ENCODE results near the gene KCNG2. TPM values are rescaled to one million over a fixed set of nuclear protein-coding genes. Genes with fewer than 3 reads are reported as not detected.

KCNG2 gene
- total RNA-seq, 1 experiment from 2014 or later: 8.6 TPM

DNA sequence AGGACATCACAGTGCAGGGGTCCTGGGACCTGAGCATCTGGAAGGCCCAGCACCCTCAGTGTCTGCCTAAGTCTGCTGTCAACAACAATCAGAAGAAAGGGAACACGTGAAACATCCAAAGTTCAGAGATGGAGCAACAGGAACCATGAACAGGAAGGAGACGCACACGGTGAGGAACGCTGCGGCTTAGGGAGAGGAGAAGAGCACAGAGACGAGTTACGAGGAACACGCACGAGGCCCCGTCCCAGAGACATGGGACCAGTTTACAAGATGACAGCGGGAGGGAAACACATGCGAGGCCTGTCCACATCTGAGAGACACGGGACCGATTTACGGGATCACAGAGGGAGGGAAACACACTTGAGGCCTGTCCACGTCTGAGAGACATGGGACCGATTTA, 2.9 kb upstream of the KCNG2 start:
- no peak for DNase-seq (ENCODE audit: low spot score)
- in situ Hi-C loops (cut with HindIII; ENCODE audit: low sequenced_read_pairs): no loop called here

DNA sequence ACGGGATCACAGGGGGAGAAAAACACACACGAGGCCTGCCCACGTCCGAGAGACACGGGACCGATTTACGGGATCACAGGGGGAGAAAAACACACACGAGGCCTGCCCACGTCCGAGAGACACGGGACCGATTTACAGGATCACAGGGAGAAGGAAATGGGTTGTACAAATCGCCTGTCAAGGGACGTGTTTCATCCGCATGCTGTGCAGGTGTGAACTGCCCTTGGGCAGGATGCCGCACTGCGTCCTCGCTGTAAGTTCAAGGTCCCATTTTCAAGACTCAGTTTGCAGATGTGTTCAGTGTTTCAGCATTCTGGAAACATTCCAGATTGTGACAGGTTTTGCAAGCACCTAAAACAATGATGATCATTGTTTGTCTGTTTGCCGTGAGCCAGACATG, 2.3 kb upstream of the KCNG2 start:
- no peak for DNase-seq (ENCODE audit: low spot score)
- in situ Hi-C loops (cut with HindIII; ENCODE audit: low sequenced_read_pairs): no loop called here

DNA sequence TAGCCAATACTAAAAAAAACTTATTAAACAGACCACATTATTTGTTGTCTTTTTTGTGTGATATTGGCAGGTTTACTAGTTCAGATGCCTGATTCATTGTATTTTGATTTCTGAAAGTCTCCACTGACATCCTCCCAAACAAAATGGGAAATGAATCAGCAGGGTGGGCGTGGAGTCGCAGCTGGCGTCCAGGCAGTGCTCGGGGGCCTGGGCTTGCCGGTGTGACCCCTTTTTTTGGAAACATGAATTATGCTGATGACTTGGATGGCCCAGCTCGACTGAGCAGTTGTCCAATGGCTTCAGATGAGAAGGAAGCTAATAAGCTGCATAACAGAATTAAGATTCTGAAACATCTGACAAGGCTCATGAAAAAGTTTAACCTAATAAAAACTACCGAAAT, 1.7 kb upstream of the KCNG2 start:
- DNase-seq (ENCODE audit: low spot score): no peak
- in situ Hi-C loops (cut with HindIII; ENCODE audit: low sequenced_read_pairs): no loop called here

DNA sequence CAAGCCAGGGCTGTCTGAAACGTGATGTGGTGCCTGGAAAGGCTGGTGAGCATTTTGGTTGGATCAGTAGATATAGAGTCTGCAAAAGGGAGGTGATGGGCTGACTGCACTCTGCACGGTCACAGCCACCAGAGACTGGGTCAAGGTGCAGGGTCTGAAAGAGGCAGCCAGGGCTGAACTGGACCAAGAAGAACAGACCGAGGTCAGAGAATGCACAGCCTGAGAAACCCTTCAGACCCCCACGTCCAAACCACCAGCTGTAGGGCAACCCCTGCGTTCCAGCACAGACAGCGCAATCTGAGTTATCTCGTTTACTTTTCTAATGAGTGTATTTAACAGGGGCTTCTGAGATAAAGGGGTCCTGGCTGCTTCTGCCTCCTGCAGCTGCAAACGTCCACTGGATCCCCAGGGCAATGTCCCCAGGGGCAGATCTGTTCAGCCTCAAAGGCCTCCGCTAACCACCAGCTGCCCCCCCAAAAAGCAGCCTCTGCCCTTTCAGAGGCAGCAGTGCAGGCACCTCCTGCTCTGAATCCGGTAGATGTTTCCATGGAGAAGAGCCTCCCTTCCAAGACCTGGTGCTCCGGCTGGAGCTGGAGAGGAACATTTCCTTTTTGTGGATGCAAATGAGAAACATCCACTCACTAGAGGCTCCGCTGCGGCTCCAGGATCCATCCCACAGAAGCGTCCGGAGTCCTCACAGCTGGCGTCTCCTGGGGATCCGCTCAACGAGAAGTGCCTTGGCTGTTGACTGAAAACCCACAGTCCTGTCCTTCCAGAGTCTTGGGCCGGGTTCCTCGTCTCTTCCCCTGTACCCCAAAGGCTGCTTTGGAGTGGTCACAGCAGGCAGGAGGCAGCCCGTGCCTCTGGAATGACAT, 970 bp upstream of the KCNG2 start:
- DNase-seq (ENCODE audit: low spot score): no peak
- in situ Hi-C loops (cut with HindIII; ENCODE audit: low sequenced_read_pairs): no loop called here

DNA sequence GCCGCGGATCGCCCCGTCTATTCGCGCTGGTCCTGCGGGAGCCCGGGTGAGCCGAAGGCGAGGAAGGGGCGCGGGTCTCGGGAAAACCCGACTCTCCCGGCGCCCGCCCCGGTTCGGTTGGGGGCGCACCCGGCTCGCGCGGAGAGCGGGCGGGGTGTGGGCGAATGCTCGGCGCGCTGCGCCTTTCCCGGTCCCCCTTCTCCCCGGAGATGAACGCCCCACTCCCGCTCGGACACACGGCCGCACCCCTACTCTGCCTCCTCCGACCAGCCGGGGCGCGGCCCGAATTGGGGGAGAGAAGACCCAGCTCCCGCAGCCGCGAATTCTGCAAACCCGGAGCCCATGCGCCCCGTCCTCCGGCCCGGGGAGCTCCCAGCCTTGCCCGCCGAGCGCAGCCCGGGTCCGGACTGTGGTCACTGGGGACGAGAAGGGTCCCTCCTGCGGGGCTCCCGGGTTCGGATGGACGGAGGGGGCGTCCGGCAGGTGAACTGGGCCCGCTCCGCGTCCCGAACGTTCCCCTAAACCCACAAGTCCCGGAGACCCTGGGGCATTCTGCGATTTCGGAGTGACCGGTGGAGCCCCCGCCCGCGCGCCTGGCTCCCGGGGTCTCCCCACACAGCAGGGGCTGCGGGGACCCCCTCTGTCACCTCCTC, 734 bp downstream of the KCNG2 start:
- no peak for DNase-seq (ENCODE audit: low spot score)
- in situ Hi-C loops (cut with HindIII; ENCODE audit: low sequenced_read_pairs): no loop called here

DNA sequence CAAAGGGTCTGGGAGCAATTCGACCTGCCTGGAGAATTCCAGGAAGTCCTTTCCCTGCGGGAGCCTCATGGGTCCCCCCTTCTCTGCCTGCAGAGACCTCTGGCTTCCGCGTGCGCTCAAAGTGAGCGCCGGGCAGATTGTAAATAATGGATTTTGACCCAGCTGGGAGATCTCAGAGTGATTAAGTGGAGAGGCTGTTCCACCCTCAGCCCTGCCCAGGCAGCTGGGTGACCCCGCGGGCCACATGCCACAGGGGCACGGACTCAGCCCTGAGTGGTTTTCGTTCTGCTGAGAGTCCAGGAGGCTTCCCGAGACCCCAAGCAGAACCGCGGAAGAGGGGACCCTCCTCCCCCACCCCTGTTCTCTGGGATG, 1.2 kb downstream of the KCNG2 start:
- in situ Hi-C loops (cut with HindIII; ENCODE audit: low sequenced_read_pairs): no loop called here
- DNase-seq (ENCODE audit: low spot score): no peak

DNA sequence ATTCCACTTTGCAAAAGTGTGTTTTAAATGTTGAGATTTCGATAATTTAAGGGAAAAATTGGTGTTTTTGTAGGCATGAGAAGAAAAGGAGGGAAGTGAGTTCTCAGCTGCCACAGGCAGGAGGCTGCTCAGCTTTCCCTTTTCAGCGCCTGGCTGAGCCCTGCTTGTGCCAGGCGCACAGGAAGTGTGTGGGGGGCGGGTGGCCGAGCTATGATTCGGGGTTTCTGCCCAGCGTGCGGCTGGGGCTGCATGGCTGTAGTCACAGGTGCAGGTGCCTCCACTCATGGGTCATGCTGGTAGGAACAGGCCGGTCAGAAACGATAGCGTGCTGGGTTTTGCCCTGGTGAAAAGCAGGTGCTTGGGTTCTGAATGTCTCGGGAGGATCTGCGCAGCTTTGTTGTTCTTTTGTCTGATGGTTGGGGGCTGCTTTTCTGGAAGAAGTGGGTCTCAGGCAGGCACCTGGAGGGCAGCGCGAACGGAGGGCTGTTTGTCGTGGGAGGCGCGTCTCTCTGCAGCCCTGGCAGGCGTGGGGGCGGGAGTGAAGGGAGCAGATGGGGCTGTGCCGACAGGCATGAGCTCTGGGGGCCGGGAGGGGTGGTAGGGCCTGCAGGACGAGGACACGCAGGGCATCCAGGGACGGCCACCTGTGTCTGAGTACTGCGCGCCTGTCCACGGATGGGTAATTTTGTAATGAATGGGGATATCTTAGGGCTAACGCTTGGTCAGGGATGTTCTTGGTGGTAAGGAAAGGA, 2.1 kb downstream of the KCNG2 start:
- no peak for DNase-seq (ENCODE audit: low spot score)
- in situ Hi-C loops (cut with HindIII; ENCODE audit: low sequenced_read_pairs): no loop called here

DNA sequence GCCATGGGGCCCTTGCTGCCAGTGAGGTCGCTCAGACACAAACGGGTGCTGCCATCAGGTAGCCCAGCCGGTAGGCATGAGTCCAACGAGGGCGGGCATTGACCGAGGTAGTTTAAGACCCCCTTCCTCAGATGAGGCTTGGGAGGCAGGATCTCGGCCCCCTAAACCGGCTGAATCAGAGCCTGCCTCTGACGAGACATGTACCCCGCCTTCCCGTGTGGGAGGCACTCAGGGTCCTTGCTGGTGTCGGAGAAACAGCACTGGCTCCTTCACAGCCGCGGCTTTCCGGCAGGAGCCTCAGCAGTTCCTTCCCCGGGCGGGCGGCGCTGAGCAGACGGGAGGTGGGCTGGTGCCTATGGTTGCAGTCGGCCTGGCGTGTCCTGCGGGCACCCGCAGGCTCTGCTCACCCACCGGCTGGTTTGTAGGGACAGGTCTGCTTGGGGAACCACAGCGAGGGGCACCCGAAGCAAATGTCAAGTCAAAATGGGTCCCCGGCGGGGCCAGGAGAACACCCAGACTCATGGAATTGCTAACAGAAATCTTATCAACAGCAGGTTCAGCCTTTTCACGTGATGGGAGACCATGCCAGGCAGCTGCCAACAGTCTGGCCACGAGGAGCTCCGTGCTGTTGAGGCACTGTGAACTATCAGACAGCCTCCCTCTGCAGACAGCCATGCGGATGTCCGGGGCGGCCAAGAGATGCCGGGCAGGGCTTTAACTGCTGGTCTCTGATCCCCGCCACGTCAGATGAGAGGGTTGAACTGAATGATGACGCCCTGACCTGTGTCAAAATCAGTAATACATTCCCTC, 2.8 kb downstream of the KCNG2 start:
- no peak for DNase-seq (ENCODE audit: low spot score)
- in situ Hi-C loops (cut with HindIII; ENCODE audit: low sequenced_read_pairs): no loop called here

DNA sequence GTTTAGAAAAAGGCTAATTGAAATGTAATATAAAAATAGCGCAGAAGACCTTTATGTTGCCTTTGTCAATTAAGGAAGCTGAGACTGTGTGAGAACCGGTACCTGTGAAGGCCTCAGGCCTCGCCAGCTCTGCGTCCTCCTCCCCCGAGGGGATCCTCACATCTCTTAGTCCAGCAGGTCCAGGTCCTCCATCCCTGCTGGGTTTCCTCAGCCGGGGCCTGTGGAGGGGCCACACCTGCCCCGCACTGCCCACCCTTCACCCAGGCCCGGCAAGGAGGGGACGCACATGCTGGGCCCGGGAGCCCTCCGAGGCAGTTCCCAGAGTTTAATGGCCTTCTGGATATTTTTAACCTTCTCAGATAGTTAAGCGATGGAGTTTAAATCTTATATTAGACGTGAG, 3.5 kb downstream of the KCNG2 start:
- in situ Hi-C loops (cut with HindIII; ENCODE audit: low sequenced_read_pairs): no loop called here
- no peak for DNase-seq (ENCODE audit: low spot score)

DNA sequence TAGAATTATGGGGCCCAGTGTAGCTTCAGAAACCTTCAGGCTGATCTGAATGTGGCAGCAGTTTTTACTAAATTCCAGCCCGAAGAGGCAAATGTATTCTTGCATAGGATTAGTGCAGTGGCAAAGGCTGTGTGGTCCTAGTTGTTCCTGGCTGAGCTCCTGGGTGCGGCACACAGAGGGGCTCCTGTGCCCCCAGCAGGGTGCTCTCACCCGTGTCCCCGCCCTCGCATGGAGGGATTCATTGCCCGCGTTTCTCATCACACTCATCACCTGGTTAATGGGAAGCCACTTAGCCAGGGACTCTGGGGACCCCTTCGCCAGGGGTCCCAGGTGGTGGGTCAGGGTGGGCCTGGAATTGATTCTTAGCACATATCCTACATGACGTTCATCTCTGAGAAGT, 3.9 kb downstream of the KCNG2 start:
- DNase-seq (ENCODE audit: low spot score): no peak
- in situ Hi-C loops (cut with HindIII; ENCODE audit: low sequenced_read_pairs): no loop called here

DNA sequence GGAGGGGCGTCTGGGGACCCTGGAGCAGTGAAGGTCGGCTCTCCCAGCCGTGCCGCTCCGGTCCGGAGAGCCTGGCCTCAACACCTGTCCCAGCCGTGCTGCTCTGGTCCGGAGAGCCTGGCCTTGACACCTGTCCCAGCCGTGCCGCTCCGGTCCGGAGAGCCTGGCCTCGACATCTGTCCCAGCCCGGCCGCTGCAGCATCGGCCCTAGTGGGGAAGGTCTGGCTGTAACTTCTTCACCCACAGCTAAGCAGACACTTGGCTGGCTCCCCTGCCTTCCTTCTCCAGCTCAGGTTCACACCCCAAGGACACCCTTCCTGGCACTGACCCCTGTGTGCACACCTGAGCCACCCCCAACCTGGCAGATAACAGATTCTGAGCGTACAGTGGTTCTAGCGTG, 4.6 kb downstream of the KCNG2 start:
- in situ Hi-C loops (cut with HindIII; ENCODE audit: low sequenced_read_pairs): no loop called here
- no peak for DNase-seq (ENCODE audit: low spot score)

DNA sequence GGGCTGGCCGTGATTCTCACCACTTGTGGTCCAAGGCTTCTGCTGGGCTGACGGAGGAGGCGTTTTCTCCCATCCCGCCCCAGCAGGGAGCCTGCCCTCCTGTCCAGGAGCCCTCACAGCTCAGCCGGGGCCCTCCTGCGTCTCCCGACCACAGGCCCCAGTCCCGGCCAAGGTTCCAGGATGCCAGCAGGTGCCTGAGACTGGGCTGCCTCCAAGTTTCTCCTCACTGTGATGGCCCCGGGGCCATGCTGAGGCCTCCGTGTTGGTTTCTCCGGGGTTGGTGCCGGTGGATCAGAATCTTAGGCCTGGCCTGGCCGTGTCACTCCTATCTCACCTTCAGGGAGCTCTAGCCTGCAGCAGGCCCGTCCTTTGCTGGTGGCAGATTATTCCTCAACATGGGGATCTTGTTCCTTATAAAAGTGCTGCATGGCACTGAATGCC, 5.9 kb downstream of the KCNG2 start:
- in situ Hi-C loops (cut with HindIII; ENCODE audit: low sequenced_read_pairs): no loop called here
- no peak for DNase-seq (ENCODE audit: low spot score)

DNA sequence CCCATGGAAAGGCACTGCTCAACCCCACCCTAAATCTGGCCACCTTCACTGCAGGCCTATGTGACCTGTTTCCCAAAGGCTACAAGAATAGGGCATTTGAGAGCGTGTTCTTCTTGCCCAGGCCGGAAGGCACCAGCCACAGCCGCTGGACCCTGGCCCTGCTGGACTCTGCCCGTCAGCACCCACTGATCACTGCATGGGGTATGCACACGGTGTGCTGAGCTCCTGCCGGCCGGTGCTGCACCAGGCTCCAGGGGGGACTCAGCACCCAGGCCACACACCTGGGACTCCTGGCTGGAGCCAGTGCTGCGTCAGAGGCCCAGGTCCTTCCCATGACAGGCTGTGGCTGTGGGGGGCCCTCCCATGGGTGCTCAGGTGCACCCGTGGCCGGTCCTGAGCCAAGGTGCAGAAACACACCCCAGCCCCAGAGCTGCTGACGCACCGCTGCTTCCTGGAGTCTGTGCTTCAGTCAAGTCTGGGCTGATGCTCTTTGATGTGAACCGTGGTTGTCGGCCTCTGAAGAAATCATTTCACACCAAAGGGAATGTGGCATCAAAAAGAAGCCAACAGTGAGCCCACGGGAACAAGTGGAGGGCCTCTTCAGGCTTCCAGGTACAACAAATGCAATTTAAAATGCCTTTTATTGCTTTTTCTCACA, 6.5 kb downstream of the KCNG2 start:
- in situ Hi-C loops (cut with HindIII; ENCODE audit: low sequenced_read_pairs): no loop called here
- DNase-seq (ENCODE audit: low spot score): no peak

DNA sequence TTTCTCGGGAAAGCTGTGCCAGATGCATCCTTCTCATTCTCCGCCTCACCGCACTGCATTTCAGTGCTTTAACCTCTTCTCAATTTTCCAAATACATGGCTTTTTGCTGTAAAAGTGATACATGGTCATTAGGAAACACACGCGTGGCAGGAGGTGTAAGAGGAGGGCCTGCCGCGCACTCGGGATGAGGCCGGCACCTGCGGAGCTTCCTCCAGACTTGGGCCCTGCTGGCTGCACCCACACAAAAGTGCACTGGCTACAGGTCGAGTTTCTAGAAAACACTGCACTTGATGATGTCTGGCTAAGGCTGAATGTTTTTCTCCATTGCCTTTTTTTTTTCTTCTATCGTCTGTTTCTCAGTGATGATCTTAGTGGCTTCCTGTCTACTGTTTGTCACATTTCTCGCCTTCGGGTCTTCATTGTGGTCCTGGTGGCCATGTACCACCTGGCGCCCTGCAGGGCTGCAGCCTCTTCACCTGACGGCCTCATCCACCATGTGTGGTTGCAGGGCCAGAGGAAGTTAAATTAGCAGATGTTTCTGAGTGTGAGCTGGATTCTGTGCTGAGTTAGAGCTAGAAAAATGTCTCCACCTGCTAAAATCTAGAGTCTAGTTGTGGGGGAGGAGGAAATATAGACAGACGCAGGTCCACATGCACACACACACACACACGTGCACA, 7.6 kb downstream of the KCNG2 start:
- DNase-seq (ENCODE audit: low spot score): no peak
- in situ Hi-C loops (cut with HindIII; ENCODE audit: low sequenced_read_pairs): no loop called here

DNA sequence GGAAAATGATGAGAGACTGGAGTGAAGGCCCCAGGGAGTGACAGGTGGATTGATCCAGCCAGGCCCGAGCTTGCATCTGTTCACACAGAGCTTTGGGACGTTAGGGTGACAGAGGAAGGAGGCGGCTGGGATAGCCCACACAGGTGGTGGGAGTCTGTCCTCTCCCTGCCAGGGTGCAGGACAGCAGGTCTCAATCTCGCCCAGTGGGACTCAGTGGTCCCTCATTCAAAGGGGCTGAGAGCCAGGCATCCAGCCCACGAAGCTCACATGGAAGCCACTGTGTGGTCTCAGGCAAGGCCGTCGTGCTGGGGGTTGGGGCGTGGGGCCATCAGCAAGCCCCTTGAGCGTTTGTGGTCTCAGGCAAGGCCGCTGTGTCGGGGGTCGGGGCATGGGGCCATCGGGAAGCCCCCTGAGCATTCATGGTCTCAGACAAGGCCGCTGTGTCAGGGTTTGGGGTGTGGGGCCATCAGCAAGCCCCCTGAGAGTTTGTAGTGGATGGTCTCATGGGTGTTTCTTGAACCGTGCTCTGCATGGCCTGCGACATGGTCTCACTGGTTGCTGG, 8.3 kb downstream of the KCNG2 start:
- in situ Hi-C loops (cut with HindIII; ENCODE audit: low sequenced_read_pairs): no loop called here
- no peak for DNase-seq (ENCODE audit: low spot score)

DNA sequence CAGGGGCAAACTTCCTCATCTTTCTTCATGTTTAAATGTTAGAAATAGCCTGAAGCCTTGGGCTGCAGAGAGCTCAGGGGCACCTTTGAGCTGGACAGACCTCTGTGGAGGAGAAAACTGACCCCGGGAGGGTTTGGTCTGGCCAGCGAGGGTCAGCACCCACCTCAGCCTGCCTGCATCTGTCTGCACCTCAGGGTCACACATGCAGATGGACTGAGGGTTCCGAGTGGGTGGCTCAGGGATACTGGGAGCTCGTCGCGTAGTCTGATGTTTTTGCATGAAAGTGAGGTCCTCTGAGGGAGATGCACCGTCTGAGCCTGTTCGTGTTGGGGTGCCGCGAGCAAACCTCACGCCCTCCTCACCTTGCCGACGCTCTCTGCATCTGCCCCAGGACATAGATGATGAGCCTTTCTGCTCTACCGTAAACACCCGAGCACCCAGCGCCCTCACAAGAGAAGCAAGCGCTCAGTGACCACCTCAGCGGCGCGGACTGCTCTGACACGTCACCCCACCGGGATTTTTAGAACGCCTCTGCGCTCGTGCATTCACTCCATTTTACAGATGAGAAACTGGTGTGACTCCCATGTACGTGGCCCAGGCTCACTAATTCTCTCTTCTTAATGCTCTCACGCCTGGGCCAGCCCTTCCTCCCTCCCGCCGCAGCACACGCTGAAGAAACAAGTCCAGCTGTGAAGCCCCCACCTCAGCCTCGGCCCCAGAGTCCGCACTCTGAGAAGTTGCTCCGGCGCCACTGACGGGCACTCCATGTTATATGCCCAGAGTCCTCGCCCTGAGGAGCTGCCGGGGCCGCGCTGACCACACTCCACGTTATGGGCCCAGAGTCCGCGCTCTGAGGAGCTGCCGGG, 9.5 kb downstream of the KCNG2 start:
- in situ Hi-C loops (cut with HindIII; ENCODE audit: low sequenced_read_pairs): no loop called here
- DNase-seq (ENCODE audit: low spot score): no peak

DNA sequence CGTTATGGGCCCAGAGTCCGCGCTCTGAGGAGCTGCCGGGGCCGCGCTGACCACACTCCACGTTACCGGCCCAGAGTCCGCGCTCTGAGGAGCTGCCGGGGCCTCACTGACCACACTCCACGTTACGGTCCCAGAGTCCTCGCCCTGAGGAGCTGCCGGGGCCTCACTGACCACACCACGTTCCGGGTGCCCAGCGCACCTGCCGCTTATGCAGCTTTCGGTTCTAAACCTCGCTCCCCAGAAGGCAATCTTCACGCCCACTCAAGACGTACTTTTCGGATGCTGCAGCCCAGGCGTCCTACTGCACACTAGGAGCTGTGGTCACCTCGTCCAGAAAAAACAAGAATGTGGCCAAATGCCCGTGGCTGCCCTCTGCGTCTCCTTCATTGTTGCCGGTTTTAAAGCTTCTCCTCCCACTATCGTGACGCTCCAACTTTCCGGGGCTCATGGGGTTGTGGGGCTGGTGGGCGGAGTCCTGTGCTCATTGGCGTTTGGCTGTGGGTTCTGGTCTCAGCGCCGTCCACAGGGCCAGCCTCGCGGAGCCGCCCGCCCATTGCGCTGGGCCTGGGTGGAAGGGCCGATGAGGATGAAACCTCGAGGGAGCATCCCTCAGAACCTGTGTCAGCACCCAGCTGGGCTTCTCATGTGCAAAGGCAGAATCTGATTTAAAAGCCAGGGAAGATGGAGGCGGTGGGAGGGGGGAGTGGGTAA, 11.9 kb downstream of the KCNG2 start:
- in situ Hi-C loops (cut with HindIII; ENCODE audit: low sequenced_read_pairs): no loop called here
- no peak for DNase-seq (ENCODE audit: low spot score)
